Mesothelial cell of epicardium (in vitro differentiated cells): ENCODE results near the gene CACNA1B. TPM values are rescaled to one million over a fixed set of nuclear protein-coding genes. Genes with fewer than 3 reads are reported as not detected.
"Not testable (repeated sequence)": the region's sequence is repeated elsewhere in the genome, so short reads cannot be mapped to it uniquely, and the experiment has no call there.

ENCODE experiments used
- DNase-seq, 2 experiments: peaks; one replicate each; pipeline ENCODE4 v3.0.0; 2021; ENCODE audit warnings: low spot score in 2 of 2; ENCODE audit not compliant: unreplicated experiment in 2 of 2
- H3K27ac Mint-ChIP-seq: 2 replicates; pipeline ENCODE4 v1.8.0; 2021; ENCODE audit warnings: mixed read lengths
- H3K27me3 Mint-ChIP-seq: 2 replicates; pipeline ENCODE4 v1.8.0; 2021; ENCODE audit warnings: low read depth, mixed read lengths
- H3K36me3 Mint-ChIP-seq: 2 replicates; pipeline ENCODE4 v1.8.0; 2021; ENCODE audit warnings: mixed read lengths
- H3K4me1 Mint-ChIP-seq: 2 replicates; pipeline ENCODE4 v1.8.0; 2021; ENCODE audit warnings: mixed read lengths
- H3K4me3 Mint-ChIP-seq: 2 replicates; pipeline ENCODE4 v1.8.0; 2021; ENCODE audit warnings: mild to moderate bottlenecking, moderate library complexity, mixed read lengths
- H3K9me3 Mint-ChIP-seq: 2 replicates; pipeline ENCODE4 v1.8.0; 2021; ENCODE audit warnings: mixed read lengths
- total RNA-seq: library from RNA; stranded (reverse); gene quantifications from 3 replicates; pipeline ENCODE4 v1.2.1, GENCODE V29; 2021
- TF ChIP-seq, protein P1 (sequence below): fragments of 200-600 bp; sonication (generic); IDR thresholded peaks from one replicate; pipeline ENCODE4 v1.5.0; 2021; ENCODE audit warnings: antibody characterized with exemption; ENCODE audit not compliant: unreplicated experiment

Gene CACNA1B
- total RNA-seq, 1 donor from 2014 or later: 0.87 TPM

DNA sequence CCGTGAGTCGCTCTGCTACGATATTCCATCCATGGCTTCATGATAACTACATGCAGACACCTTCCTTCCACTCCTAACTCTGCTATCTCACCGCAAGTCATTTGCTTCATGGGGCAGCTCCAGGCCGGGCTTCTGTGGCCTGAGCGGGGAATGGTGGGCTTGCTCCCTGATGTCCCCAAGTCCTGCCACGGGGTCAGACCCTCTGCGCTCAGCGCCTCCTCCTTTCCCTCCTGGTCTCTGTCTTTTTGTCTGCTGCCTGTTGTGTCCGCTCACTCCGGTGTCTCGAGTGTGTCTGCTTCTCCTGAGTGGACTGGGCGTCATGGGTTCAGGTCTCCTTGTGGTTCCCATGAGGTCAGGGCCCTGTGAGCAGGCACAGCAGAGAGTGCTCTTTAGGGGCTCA lies 139.6 kb downstream of the CACNA1B start:
- Mint-ChIP-seq H3K9me3 (no peaks in the 10 kb centered on the region), H3K27me3 (peaks cover 23% of the 10 kb centered on the region), H3K36me3 (no peaks in the 10 kb centered on the region), H3K4me1 (no peaks in the 10 kb centered on the region), H3K4me3 (no peak overlapping the region), H3K27ac (no peak overlapping the region)
- TF ChIP-seq, protein P1, sequence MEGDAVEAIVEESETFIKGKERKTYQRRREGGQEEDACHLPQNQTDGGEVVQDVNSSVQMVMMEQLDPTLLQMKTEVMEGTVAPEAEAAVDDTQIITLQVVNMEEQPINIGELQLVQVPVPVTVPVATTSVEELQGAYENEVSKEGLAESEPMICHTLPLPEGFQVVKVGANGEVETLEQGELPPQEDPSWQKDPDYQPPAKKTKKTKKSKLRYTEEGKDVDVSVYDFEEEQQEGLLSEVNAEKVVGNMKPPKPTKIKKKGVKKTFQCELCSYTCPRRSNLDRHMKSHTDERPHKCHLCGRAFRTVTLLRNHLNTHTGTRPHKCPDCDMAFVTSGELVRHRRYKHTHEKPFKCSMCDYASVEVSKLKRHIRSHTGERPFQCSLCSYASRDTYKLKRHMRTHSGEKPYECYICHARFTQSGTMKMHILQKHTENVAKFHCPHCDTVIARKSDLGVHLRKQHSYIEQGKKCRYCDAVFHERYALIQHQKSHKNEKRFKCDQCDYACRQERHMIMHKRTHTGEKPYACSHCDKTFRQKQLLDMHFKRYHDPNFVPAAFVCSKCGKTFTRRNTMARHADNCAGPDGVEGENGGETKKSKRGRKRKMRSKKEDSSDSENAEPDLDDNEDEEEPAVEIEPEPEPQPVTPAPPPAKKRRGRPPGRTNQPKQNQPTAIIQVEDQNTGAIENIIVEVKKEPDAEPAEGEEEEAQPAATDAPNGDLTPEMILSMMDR: no peak
- no peak for DNase-seq

DNA sequence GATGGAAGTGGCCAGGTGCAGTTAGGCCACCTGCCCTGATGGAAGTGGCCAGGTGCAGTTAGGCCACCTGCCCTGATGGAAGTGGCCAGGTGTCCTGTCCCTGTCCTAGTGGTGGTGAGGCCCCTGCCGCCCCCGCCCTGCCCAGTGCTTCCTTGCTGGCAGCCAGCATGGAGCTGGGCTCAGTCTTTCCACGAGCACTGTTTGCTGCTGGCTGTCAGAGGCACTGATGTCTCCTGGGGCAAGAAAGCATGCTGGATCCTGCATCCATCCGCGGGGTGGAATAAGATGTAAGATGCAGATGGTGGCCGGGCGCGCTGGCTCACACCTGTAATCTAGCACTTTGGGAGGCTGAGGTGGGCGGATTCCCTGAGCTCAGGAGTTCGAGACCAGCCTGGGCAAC lies 141.9 kb downstream of the CACNA1B start:
- not testable (repeated sequence) for H3K36me3 Mint-ChIP-seq, H3K4me3 Mint-ChIP-seq, H3K4me1 Mint-ChIP-seq, H3K27ac Mint-ChIP-seq, DNase-seq, H3K9me3 Mint-ChIP-seq
- peaks cover 40% of the 10 kb centered on the region for H3K27me3 Mint-ChIP-seq

GRCh38 chr9:138020120-138020794 lies 142.7 kb downstream of the CACNA1B start:
- Mint-ChIP-seq H3K4me3 (no peak overlapping the region), H3K27ac (no peak overlapping the region), H3K36me3 (no peaks in the 10 kb centered on the region), H3K4me1 (no peaks in the 10 kb centered on the region), H3K27me3 (peaks cover 48% of the 10 kb centered on the region), H3K9me3 (no peaks in the 10 kb centered on the region)
- DNase-seq: no peak
- TF ChIP-seq, protein P1: no peak

DNA sequence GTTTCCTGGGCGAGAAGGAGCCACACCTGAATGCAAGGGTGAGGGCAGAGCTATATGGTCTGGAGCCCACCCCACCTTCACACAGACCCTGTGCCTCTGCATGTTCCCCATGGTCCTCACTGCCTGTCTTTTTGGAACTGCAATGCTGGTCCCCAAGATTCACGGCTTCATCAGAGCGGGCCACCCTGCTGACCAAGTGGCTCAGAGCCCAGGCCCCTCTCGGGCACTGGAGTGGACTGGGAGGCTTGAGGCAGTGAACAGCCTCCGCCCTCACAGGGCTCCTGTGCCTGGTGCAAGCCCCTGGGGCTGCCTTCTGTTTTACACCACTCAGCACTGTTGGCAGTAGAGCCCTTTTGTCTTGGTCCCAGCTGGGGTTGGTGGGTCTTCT lies 143.2 kb downstream of the CACNA1B start:
- no peak for DNase-seq
- no peak overlapping the region for H3K27ac Mint-ChIP-seq
- H3K36me3 Mint-ChIP-seq: no peaks in the 10 kb centered on the region
- TF ChIP-seq, protein P1: no peak
- H3K4me3 Mint-ChIP-seq: no peak overlapping the region
- H3K9me3 Mint-ChIP-seq: no peaks in the 10 kb centered on the region
- peaks cover 53% of the 10 kb centered on the region for H3K27me3 Mint-ChIP-seq
- H3K4me1 Mint-ChIP-seq: no peaks in the 10 kb centered on the region

DNA sequence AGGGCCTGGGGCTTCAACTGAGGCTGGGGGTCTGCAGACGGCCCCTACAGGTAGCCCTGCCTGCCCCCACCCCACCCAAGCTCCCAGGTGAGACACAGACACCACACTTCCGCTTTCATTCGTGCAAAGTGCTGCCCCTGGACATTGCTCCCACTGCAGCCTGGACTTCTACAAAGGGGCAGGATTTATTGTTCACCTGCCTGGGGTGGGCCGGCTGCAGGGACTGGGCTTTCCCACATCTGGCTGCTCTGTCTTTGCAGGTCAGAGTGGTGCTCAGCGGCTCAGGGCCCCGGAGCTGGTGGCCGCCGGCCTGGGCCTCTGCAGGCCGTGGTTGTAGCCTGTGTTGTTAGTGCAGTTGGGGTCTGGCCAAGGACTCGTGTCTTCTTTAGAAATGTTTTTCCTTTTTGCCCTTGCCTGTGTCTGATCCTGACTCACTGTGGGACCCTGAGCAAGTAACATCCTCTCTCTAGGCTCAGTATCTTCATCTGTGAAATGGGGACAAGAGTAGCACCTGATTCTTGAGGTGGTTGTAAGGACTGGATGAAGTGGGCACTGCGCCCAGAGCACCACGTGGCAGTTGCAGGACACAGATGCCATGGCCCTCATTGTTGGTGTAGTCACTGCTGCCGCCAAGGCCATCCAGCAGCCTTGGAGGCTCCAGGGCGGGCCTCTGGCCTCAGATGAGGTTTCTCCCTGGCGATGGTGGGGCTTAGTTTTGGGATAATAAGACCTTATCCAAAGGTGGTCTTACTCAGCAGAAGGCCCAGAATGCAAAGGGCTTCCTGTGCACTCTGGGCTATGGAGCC lies 143.9 kb downstream of the CACNA1B start:
- no peak for DNase-seq
- H3K4me1 Mint-ChIP-seq: no peaks in the 10 kb centered on the region
- H3K27ac Mint-ChIP-seq: no peak overlapping the region
- H3K9me3 Mint-ChIP-seq: no peaks in the 10 kb centered on the region
- TF ChIP-seq, protein P1: no peak
- H3K36me3 Mint-ChIP-seq: no peaks in the 10 kb centered on the region
- no peak overlapping the region for H3K4me3 Mint-ChIP-seq
- peaks cover 58% of the 10 kb centered on the region for H3K27me3 Mint-ChIP-seq

GRCh38 chr9:138022121-138022741 lies 144.6 kb downstream of the CACNA1B start:
- Mint-ChIP-seq H3K4me3 (peak overlapping the region; percentile 42), H3K4me1 (no peaks in the 10 kb centered on the region), H3K27me3 (peaks cover 66% of the 10 kb centered on the region), H3K9me3 (no peaks in the 10 kb centered on the region), H3K27ac (no peak overlapping the region), H3K36me3 (no peaks in the 10 kb centered on the region)
- DNase-seq: no peak
- TF ChIP-seq, protein P1: peak; percentile 39
